A549 (cell line): ENCODE results near the gene SLC17A2. TPM values are rescaled to one million over a fixed set of nuclear protein-coding genes. Genes with fewer than 3 reads are reported as not detected.

Experiments used
- ATAC-seq, 2 experiments: fragments of 200-7000 bp in 1 of 2; fragments of >200 bp in 1 of 2; cut with Nextera tagmentation in 1 of 2; cut with Tn5 transposase in 1 of 2; 3 replicates each; pipeline versions ENCODE4 v1.8.0 to v1.9.1; 2018 to 2020; ENCODE audit warnings: mild to moderate bottlenecking in 1 of 2, moderate library complexity in 1 of 2
- CTCF ChIA-PET: fragments of 300-600 bp; sonication (Branson Sonifier 250); formaldehyde crosslinking; extraction: SDS; loops from one replicate; lab custom pipeline; 2021; ENCODE audit warnings: antibody characterized with exemption, inconsistent platforms; lab: Yijun Ruan, JAX
- POLR2A ChIA-PET: fragments of 350-600 bp; formaldehyde crosslinking; extraction: SDS; loops from one replicate; lab custom pipeline; 2021; ENCODE audit warnings: antibody characterized with exemption, inconsistent platforms; lab: Yijun Ruan, JAX
- DNase-seq, 2 experiments: peaks; one replicate each; pipeline versions ENCODE4 v3.0.0 to v3.0.0-alpha.2; 2011 to 2016; ENCODE audit warnings: low read depth in 1 of 2, low spot score in 1 of 2
- FAIRE-seq: peaks from 2 replicates; lab custom pipeline; 2011; peaks lifted over from hg19 to GRCh38; lab: Jason Lieb, UNC
- H3K27ac ChIP-seq, 2 experiments: fragments of >200 bp; sonication (Bioruptor Twin); formaldehyde crosslinking; 3 replicates each; pipeline ENCODE4 v1.5.1; 2016 to 2017
- H3K4me1 ChIP-seq: fragments of >200 bp; sonication (Bioruptor Twin); formaldehyde crosslinking; 3 replicates; pipeline ENCODE4 v1.6.1; 2016
- H3K4me2 ChIP-seq: fragments of >200 bp; sonication (Bioruptor Twin); formaldehyde crosslinking; 3 replicates; pipeline ENCODE4 v1.6.1; 2016
- H3K4me3 ChIP-seq: fragments of >200 bp; sonication (Bioruptor Twin); formaldehyde crosslinking; 3 replicates; pipeline ENCODE4 v1.5.1; 2016
- H3K9me3 ChIP-seq: fragments of >200 bp; sonication (Bioruptor Twin); formaldehyde crosslinking; 3 replicates; pipeline ENCODE4 v1.6.1; 2016
- BCL3 ChIP-seq: fragments of >200 bp; sonication (Bioruptor Twin); formaldehyde crosslinking; IDR thresholded peaks from 3 replicates; pipeline ENCODE4 v1.6.1; 2016
- CBX2 ChIP-seq: fragments of 200-600 bp; sonication (generic); IDR thresholded peaks from 2 replicates; pipeline ENCODE4 v1.6.1; 2016; ENCODE audit warnings: low read depth, mild to moderate bottlenecking, borderline replicate concordance
- CBX8 ChIP-seq: fragments of 200-600 bp; sonication (generic); IDR thresholded peaks from 2 replicates; pipeline ENCODE4 v1.6.1; 2016
- E2F6 ChIP-seq: IDR thresholded peaks from 2 replicates; pipeline ENCODE4 v1.6.1; 2012; ENCODE audit warnings: low read depth, borderline replicate concordance
- EHF ChIP-seq: fragments of 250-450 bp; sonication (Bioruptor Pico); IDR thresholded peaks from 2 replicates; pipeline ENCODE4 v1.5.0; 2020; ENCODE audit warnings: mild to moderate bottlenecking
- FOSB ChIP-seq: fragments of 250-450 bp; sonication (Bioruptor Pico); IDR thresholded peaks from 2 replicates; pipeline ENCODE4 v1.5.0; 2020; ENCODE audit warnings: mild to moderate bottlenecking, moderate library complexity
- FOXS1 ChIP-seq: fragments of 250-450 bp; sonication (Bioruptor Pico); IDR thresholded peaks from 2 replicates; pipeline ENCODE4 v1.5.0; 2020; ENCODE audit warnings: mild to moderate bottlenecking, moderate library complexity
- HEYL ChIP-seq: fragments of 250-450 bp; sonication (Bioruptor Pico); IDR thresholded peaks from 2 replicates; pipeline ENCODE4 v1.8.0; 2021; ENCODE audit warnings: mild to moderate bottlenecking, moderate library complexity
- HOXB5 ChIP-seq: fragments of 250-450 bp; sonication (Bioruptor Pico); IDR thresholded peaks from 2 replicates; pipeline ENCODE4 v1.5.0; 2020; ENCODE audit warnings: mild to moderate bottlenecking, moderate library complexity
- NPAS2 ChIP-seq: fragments of 250-450 bp; sonication (Bioruptor Pico); IDR thresholded peaks from 2 replicates; pipeline ENCODE4 v1.8.0; 2022; ENCODE audit warnings: mild to moderate bottlenecking, moderate library complexity, borderline replicate concordance
- NR3C1 ChIP-seq: fragments of >200 bp; sonication (Bioruptor Twin); formaldehyde crosslinking; IDR thresholded peaks from 3 replicates; pipeline ENCODE4 v1.6.1; 2017
- POLR2A ChIP-seq: IDR thresholded peaks from 2 replicates; pipeline ENCODE4 v1.6.1; 2012; ENCODE audit warnings: mild to moderate bottlenecking, low read length
- RAD21 ChIP-seq, 2 experiments: fragments of >200 bp in 1 of 2; sonication (Bioruptor Twin) in 1 of 2; formaldehyde crosslinking in 1 of 2; IDR thresholded peaks in 1 of 2; conservative IDR thresholded peaks in 1 of 2; 2 replicates in 1 of 2; 3 replicates in 1 of 2; pipeline ENCODE4 v1.6.1; 2012 to 2018; ENCODE audit warnings: inconsistent platforms in 1 of 2
- RCOR1 ChIP-seq: fragments of 150-350 bp; IDR thresholded peaks from 2 replicates; pipeline ENCODE4 v1.6.1; 2014; ENCODE audit warnings: antibody characterized with exemption, low read length, low read depth
- REST ChIP-seq: fragments of 200-600 bp; sonication (generic); IDR thresholded peaks from 2 replicates; pipeline ENCODE4 v1.6.1; 2016; ENCODE audit warnings: antibody characterized with exemption, mild to moderate bottlenecking, moderate library complexity
- RFX5 ChIP-seq: fragments of 450-650 bp; IDR thresholded peaks from 2 replicates; pipeline ENCODE4 v1.7.1; 2014; ENCODE audit warnings: antibody characterized with exemption, mild to moderate bottlenecking, moderate library complexity
- SMC3 ChIP-seq: fragments of >200 bp; sonication (Bioruptor Twin); formaldehyde crosslinking; IDR thresholded peaks from 3 replicates; pipeline ENCODE4 v1.6.1; 2018; ENCODE audit warnings: inconsistent platforms
- USF2 ChIP-seq: fragments of 450-650 bp; IDR thresholded peaks from 2 replicates; pipeline ENCODE4 v1.6.1; 2014; ENCODE audit warnings: antibody characterized with exemption
- ZC3H11A ChIP-seq: fragments of 450-650 bp; IDR thresholded peaks from 2 replicates; pipeline ENCODE4 v1.6.1; 2014; ENCODE audit warnings: antibody characterized with exemption, mild to moderate bottlenecking
- ZNF302 ChIP-seq: fragments of 250-450 bp; sonication (Bioruptor Pico); IDR thresholded peaks from 2 replicates; pipeline ENCODE4 v1.9.0; 2021; ENCODE audit warnings: inconsistent platforms, mild to moderate bottlenecking, moderate library complexity
- ZSCAN20 ChIP-seq: fragments of 250-450 bp; sonication (Bioruptor Pico); IDR thresholded peaks from 2 replicates; pipeline ENCODE4 v1.8.0; 2022; ENCODE audit warnings: mild to moderate bottlenecking, moderate library complexity
- WGBS: methylation state at CpG from one replicate; pipeline ENCODE4 v1.1.6; 2017; ENCODE audit errors: missing lambda C conversion rate; 5-methylcytosine and 5-hydroxymethylcytosine counted together
- polyA plus RNA-seq, 4 experiments: library from polyadenylated mRNA; depleted of rRNA in 3 of 4; stranded (reverse); fragments of >200 nt; fragmentation: RNase III in 1 of 4; extraction: RNeasy Plus Mini Kit Qiagen cat#74134 plus additional on column Dnase treatment in 1 of 4; gene quantifications; 2 replicates in 3 of 4; 3 replicates in 1 of 4; pipeline ENCODE4 v1.2.3, GENCODE V29; 2011 to 2017

SLC17A2 gene
- polyA plus RNA-seq, 2 of the 4 experiments (the other 2 are of a cell fraction): not detected

GRCh38 chr6:25927178-25927577 is 3.3 kb downstream of the SLC17A2 start:
- 88% methylated on average over 2 of the region's 2 CpGs for WGBS
- TF ChIP-seq NR3C1 (no peak), POLR2A (no peak)
- no peak for DNase-seq
- no peak for ATAC-seq
- Histone ChIP-seq H3K4me1 (peaks cover 15% of the 10 kb centered on the region; the same call in 2 of the 3 replicates), H3K4me3 (no peak overlapping the region), H3K4me2 (no peak overlapping the region), H3K9me3 (no peaks in the 10 kb centered on the region), H3K27ac (no peak overlapping the region)
- POLR2A ChIA-PET: no interaction called here
- no peak for FAIRE-seq
- CTCF ChIA-PET: interaction anchor here (1.7 kb wide), 1 partner anchor 15 kb away, joined by 4 read pairs; no protein-coding TSS in a partner anchor

- ChIA-PET POLR2A (no interaction called here), CTCF (interaction anchor here (0.7 to 1.3 kb wide), 2 partner anchors 16 to 138 kb away, joined by 3 read pairs; no protein-coding TSS in a partner anchor)
- WGBS: 79% methylated on average over 1 of the region's 1 CpG
- Histone ChIP-seq H3K27ac (no peak overlapping the region), H3K9me3 (no peaks in the 10 kb centered on the region), H3K4me3 (no peak overlapping the region), H3K4me2 (no peak overlapping the region), H3K4me1 (peaks cover 15% of the 10 kb centered on the region; the same call in 2 of the 3 replicates)
- DNase-seq: no peak
- FAIRE-seq: no peak
- no peak for TF ChIP-seq RCOR1
- no peak for TF ChIP-seq HEYL (CRISPR knock-in tag)
- no peak for TF ChIP-seq ZNF302 (CRISPR knock-in tag)
- TF ChIP-seq CBX2: no peak
- no peak for TF ChIP-seq HOXB5 (CRISPR knock-in tag)
- TF ChIP-seq USF2: no peak
- TF ChIP-seq EHF (CRISPR knock-in tag): no peak
- TF ChIP-seq ZSCAN20 (CRISPR knock-in tag): no peak
- TF ChIP-seq ZC3H11A: no peak
- no peak for TF ChIP-seq REST
- no peak for TF ChIP-seq CBX8
- TF ChIP-seq RFX5: no peak
- ATAC-seq: no peak
Measured at GRCh38 chr6:25925876-25926275, 4.6 kb downstream of the SLC17A2 start.

- no peak for FAIRE-seq
- ATAC-seq: no peak
- POLR2A ChIA-PET: no interaction called here
- no peak overlapping the region for H3K4me3 ChIP-seq
- H3K9me3 ChIP-seq: no peaks in the 10 kb centered on the region
- H3K4me2 ChIP-seq: no peak overlapping the region
- whole genome bisulfite sequencing: 48% methylated on average over 2 of the region's 2 CpGs
- no peak for DNase-seq
- no peak overlapping the region for H3K27ac ChIP-seq
- CTCF ChIA-PET: no interaction called here
- no peaks in the 10 kb centered on the region for H3K4me1 ChIP-seq
- no peak for TF ChIP-seq FOSB
- no peak for TF ChIP-seq RCOR1
- TF ChIP-seq E2F6: no peak
- TF ChIP-seq FOXS1 (CRISPR knock-in tag): no peak
- TF ChIP-seq SMC3: no peak
- TF ChIP-seq NPAS2: no peak
- no peak for TF ChIP-seq RAD21 (conservative IDR thresholded peaks at IDR 0.05 in 1 of 2, IDR thresholded peaks at IDR 0.05 in 1 of 2)
- no peak for TF ChIP-seq BCL3
Measured at GRCh38 chr6:25922301-25922700, 8.2 kb downstream of the SLC17A2 start.
